HFFc6 (cell line): Measurements from ENCODE around the gene RGS9. TPM values are rescaled to one million over a fixed set of nuclear protein-coding genes. Genes with fewer than 3 reads are reported as not detected.
A peak's percentile ranks its signal among the peaks of the same experiment; 100 is the strongest.
"Not testable (repeated sequence)": the region's sequence is repeated elsewhere in the genome, so short reads cannot be mapped to it uniquely, and the experiment has no call there.

Experiments used
- DNase-seq: peaks from one replicate; pipeline ENCODE4 v3.0.0-alpha.2; 2018
- H3K27ac Mint-ChIP-seq: 2 replicates; pipeline ENCODE4 v1.8.0; 2020; ENCODE audit warnings: mild to moderate bottlenecking, mixed read lengths
- H3K27me3 Mint-ChIP-seq: 2 replicates; pipeline ENCODE4 v1.8.0; 2021; ENCODE audit warnings: mild to moderate bottlenecking, moderate library complexity, mixed read lengths; ENCODE audit not compliant: insufficient read depth
- H3K36me3 Mint-ChIP-seq: 2 replicates; pipeline ENCODE4 v1.8.0; 2021; ENCODE audit warnings: low read depth, mixed read lengths
- H3K4me1 Mint-ChIP-seq: 2 replicates; pipeline ENCODE4 v1.8.0; 2020; ENCODE audit warnings: low read depth, mixed read lengths
- H3K4me3 Mint-ChIP-seq: 2 replicates; pipeline ENCODE4 v1.8.0; 2020; ENCODE audit warnings: mild to moderate bottlenecking, moderate library complexity, mixed read lengths
- H3K9me3 Mint-ChIP-seq: 2 replicates; pipeline ENCODE4 v1.8.0; 2020; ENCODE audit warnings: mild to moderate bottlenecking, mixed read lengths
- total RNA-seq, 6 experiments: library from RNA; stranded (reverse); fragmentation: NEBNext Ultra II Directional; extraction: Animal tissue kit (Norgen Biotek cat#: 25700); gene quantifications; 2 replicates in 1 of 6; 3 replicates in 5 of 6; pipeline ENCODE4 v1.2.3, GENCODE V29; 2021
- TF ChIP-seq, protein P1 (sequence below): fragments of 200-600 bp; sonication (generic); IDR thresholded peaks from 2 replicates; pipeline ENCODE4 v1.5.0; 2021; ENCODE audit warnings: antibody characterized with exemption, mild to moderate bottlenecking

Gene RGS9
- total RNA-seq, 6 experiments from 2014 or later = 0.31 to 0.97 (median 0.42) TPM

- Mint-ChIP-seq H3K36me3 (no peaks in the 10 kb centered on the region; the same call in 1 of the 2 replicates), H3K9me3 (no peaks in the 10 kb centered on the region), H3K4me1 (peaks cover 33% of the 10 kb centered on the region)
These were observed 37.8 kb downstream of the RGS9 start for GRCh38 chr17:65174974-65175373.

GRCh38 chr17:65175952-65176351 is 38.8 kb downstream of the RGS9 start:
- TF ChIP-seq, protein P1, sequence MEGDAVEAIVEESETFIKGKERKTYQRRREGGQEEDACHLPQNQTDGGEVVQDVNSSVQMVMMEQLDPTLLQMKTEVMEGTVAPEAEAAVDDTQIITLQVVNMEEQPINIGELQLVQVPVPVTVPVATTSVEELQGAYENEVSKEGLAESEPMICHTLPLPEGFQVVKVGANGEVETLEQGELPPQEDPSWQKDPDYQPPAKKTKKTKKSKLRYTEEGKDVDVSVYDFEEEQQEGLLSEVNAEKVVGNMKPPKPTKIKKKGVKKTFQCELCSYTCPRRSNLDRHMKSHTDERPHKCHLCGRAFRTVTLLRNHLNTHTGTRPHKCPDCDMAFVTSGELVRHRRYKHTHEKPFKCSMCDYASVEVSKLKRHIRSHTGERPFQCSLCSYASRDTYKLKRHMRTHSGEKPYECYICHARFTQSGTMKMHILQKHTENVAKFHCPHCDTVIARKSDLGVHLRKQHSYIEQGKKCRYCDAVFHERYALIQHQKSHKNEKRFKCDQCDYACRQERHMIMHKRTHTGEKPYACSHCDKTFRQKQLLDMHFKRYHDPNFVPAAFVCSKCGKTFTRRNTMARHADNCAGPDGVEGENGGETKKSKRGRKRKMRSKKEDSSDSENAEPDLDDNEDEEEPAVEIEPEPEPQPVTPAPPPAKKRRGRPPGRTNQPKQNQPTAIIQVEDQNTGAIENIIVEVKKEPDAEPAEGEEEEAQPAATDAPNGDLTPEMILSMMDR = no peak
- no peak overlapping the region for H3K4me3 Mint-ChIP-seq
- DNase-seq = no peak
- no peaks in the 10 kb centered on the region for H3K9me3 Mint-ChIP-seq
- peaks cover 38% of the 10 kb centered on the region for H3K4me1 Mint-ChIP-seq
- H3K36me3 Mint-ChIP-seq = no peaks in the 10 kb centered on the region; the same call in 1 of the 2 replicates
- peaks cover 6% of the 10 kb centered on the region; the same call in 1 of the 2 replicates for H3K27me3 Mint-ChIP-seq
- no peak overlapping the region for H3K27ac Mint-ChIP-seq

More at GRCh38 chr17:65174974-65175373, 37.8 kb downstream of the RGS9 start:
- Mint-ChIP-seq H3K27ac (no peak overlapping the region), H3K27me3 (0 out of 2 replicates have a peak, but pooled peaks cover 3% of the 10 kb centered on the region), H3K4me3 (no peak overlapping the region)
- DNase-seq = no peak
- TF ChIP-seq, protein P1 = no peak

DNA sequence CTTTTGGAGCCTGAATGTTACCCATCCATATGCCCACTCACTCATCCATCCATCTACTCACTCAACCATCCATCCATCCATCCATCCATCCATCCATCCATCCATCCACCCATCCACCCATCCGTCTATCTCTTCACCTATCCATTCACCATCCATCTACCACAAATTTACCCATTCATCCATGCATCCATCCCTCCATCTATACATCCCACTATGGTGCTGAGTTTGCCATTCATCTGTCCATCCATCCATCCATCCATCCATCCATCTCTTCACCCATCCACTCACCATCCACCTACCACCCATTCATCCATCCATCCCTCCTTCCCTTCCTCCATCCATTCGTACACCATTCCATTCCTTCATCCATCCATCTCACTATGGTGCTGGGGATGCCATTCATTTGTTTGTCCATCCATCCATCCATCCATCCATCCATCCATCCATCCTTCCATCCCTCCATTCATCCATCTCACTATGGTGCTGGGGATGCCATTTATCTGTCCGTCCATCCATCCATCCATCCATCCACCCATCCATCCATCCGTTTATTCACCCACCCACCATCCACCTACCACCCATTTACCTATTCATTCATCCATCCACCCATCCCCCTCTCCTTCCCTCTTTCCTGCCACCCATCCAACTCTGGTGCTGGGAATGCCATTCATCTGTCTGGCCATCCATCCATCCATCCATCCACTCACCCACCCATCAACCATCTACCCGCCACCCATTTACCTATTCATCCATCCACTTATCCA is 39.7 kb downstream of the RGS9 start:
- DNase-seq = no peak
- Mint-ChIP-seq H3K27me3 (peaks cover 6% of the 10 kb centered on the region; the same call in 1 of the 2 replicates), H3K4me1 (peaks cover 47% of the 10 kb centered on the region), H3K27ac (0 out of 2 replicates have a peak overlapping the region, but pooled peaks have one; percentile 1), H3K36me3 (no peaks in the 10 kb centered on the region; the same call in 1 of the 2 replicates), H3K9me3 (no peaks in the 10 kb centered on the region), H3K4me3 (no peak overlapping the region)
- TF ChIP-seq, protein P1 = no peak

- H3K4me1 Mint-ChIP-seq = peaks cover 50% of the 10 kb centered on the region
- peaks cover 6% of the 10 kb centered on the region for H3K27me3 Mint-ChIP-seq
- no peak overlapping the region for H3K4me3 Mint-ChIP-seq
- TF ChIP-seq, protein P1 = no peak
- H3K9me3 Mint-ChIP-seq = no peaks in the 10 kb centered on the region
- H3K36me3 Mint-ChIP-seq = no peaks in the 10 kb centered on the region; the same call in 1 of the 2 replicates
- peak; percentile 57 for DNase-seq
- H3K27ac Mint-ChIP-seq = peak overlapping the region; percentile 48
These were observed 40.7 kb downstream of the RGS9 start for GRCh38 chr17:65177901-65178300.

DNA sequence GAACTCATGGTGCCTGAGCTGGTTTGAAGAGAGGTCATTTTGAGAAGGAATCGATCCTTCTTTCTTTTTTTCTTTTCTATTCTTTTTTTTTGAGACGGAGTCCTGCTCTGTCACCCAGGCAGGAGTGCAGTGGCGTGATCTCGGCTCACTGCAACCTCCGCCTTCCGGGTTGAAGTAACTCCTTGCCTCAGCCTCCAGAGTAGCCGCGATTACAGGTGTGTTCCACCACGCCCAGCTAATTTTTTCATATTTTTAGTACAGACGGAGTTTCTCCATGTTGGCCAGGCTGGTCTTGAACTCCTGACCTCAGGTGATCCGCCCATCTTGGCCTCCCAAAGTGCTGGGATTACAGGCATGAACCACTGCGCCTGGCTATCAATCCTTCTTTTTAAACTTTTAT is 43.1 kb downstream of the RGS9 start:
- not testable (repeated sequence) for DNase-seq, H3K27me3 Mint-ChIP-seq, H3K36me3 Mint-ChIP-seq, H3K9me3 Mint-ChIP-seq, H3K27ac Mint-ChIP-seq, H3K4me3 Mint-ChIP-seq
- peaks cover 64% of the 10 kb centered on the region for H3K4me1 Mint-ChIP-seq

DNA sequence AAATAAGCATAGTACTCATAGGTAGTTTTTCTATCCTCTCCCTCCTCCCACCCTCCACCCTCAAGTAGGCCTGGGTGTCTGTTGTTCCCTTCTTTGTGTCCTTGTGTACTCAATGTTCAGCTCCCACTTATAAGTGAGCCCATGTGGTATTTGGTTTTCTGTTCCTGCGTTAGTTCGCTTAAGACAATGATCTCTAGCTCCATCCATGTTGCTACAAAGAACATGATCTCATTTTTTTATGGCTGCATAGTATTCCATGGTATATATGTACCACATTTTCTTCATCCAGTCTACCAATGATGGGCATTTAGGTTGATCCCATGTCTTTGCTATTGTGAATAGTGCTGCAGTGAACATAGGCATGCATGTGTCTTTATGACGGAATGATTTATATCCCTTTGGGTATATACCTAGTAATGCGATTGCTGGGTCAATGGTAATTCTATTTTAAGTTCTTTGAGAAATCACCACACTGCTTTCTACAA is 43.6 kb downstream of the RGS9 start:
- H3K27ac Mint-ChIP-seq, DNase-seq: not testable (repeated sequence)

More for the DNA sequence above, 43.6 kb downstream of the RGS9 start:
- H3K27me3 Mint-ChIP-seq, H3K4me3 Mint-ChIP-seq, H3K36me3 Mint-ChIP-seq, H3K9me3 Mint-ChIP-seq: not testable (repeated sequence)
- H3K4me1 Mint-ChIP-seq = peaks cover 67% of the 10 kb centered on the region
